CD4-positive, CD25-positive, alpha-beta regulatory T cell (primary cell): Measurements from ENCODE around the gene KIF6. TPM values are rescaled to one million over a fixed set of nuclear protein-coding genes. Genes with fewer than 3 reads are reported as not detected.

Experiments
- ATAC-seq, 2 donors: fragments of 150-1000 bp; cut with Tn5 transposase; one replicate each; pipeline ENCODE4 v1.10.0; 2021; ENCODE audit warnings: low read depth in 2 of 2, moderate number of reproducible peaks in 2 of 2, moderate library complexity in 1 of 2
- DNase-seq, 3 donors: peaks; one replicate each; pipeline versions ENCODE4 v3.0.0 to v3.0.0-alpha.2; 2012 to 2022; ENCODE audit warnings: mixed read lengths in 1 of 3
- H3K27ac ChIP-seq: one replicate; pipeline ENCODE4 v1.7.0; 2013; ENCODE audit warnings: mild to moderate bottlenecking, low read length; ENCODE audit not compliant: insufficient read depth, poor library complexity, severe bottlenecking
- H3K27me3 ChIP-seq: one replicate; pipeline ENCODE4 v1.7.0; 2013; ENCODE audit warnings: low read length; ENCODE audit not compliant: control insufficient read depth, insufficient read depth
- H3K36me3 ChIP-seq: one replicate; pipeline ENCODE4 v1.7.0; 2013; ENCODE audit warnings: mild to moderate bottlenecking, low read length, moderate library complexity; ENCODE audit not compliant: control insufficient read depth, insufficient read depth
- H3K4me1 ChIP-seq: 2 replicates; pipeline ENCODE4 v1.7.0; 2013; ENCODE audit warnings: mild to moderate bottlenecking, low read length; ENCODE audit not compliant: insufficient read depth, control insufficient read depth, poor library complexity, severe bottlenecking
- H3K4me3 ChIP-seq: one replicate; pipeline ENCODE4 v1.7.0; 2013; ENCODE audit warnings: low read depth, mild to moderate bottlenecking, low read length, moderate library complexity
- H3K9me3 ChIP-seq, 2 experiments: 1 replicate in 1 of 2; 2 replicates in 1 of 2; pipeline ENCODE4 v1.7.0; 2013; ENCODE audit warnings: low read length in 2 of 2, mild to moderate bottlenecking in 1 of 2, moderate library complexity in 1 of 2; ENCODE audit not compliant: control insufficient read depth in 2 of 2
- H3K27ac Mint-ChIP-seq, 3 donors: one replicate each; pipeline ENCODE4 v1.8.0; 2020 to 2022; ENCODE audit warnings: mild to moderate bottlenecking in 3 of 3, mixed read lengths in 3 of 3, moderate library complexity in 2 of 3
- H3K27me3 Mint-ChIP-seq: one replicate; pipeline ENCODE4 v1.8.0; 2022; ENCODE audit warnings: mild to moderate bottlenecking, mixed read lengths
- H3K36me3 Mint-ChIP-seq: one replicate; pipeline ENCODE4 v1.8.0; 2020; ENCODE audit warnings: mixed read lengths
- H3K4me1 Mint-ChIP-seq, 4 donors: one replicate each; pipeline ENCODE4 v1.8.0; 2020 to 2022; ENCODE audit warnings: mixed read lengths in 4 of 4, mild to moderate bottlenecking in 1 of 4
- H3K4me3 Mint-ChIP-seq, 4 donors: one replicate each; pipeline ENCODE4 v1.8.0; 2020 to 2022; ENCODE audit warnings: mild to moderate bottlenecking in 4 of 4, mixed read lengths in 4 of 4, moderate library complexity in 3 of 4
- H3K9me3 Mint-ChIP-seq, 7 donors: one replicate each; pipeline ENCODE4 v1.8.0; 2020 to 2022; ENCODE audit warnings: mixed read lengths in 7 of 7, mild to moderate bottlenecking in 3 of 7, moderate library complexity in 2 of 7
- polyA plus RNA-seq, 4 donors: library from polyadenylated mRNA; unstranded; fragments of 300-500 nt; fragmentation: Illumina TruSeq; gene quantifications; one replicate each; pipeline ENCODE4 v1.2.3, GENCODE V29; 2021
- total RNA-seq: library from RNA; stranded (reverse); gene quantifications from one replicate; pipeline ENCODE4 v1.2.3, GENCODE V29; 2022

Gene KIF6
- total and polyA plus RNA-seq, 5 donors from 2014 or later, result not detected

DNA sequence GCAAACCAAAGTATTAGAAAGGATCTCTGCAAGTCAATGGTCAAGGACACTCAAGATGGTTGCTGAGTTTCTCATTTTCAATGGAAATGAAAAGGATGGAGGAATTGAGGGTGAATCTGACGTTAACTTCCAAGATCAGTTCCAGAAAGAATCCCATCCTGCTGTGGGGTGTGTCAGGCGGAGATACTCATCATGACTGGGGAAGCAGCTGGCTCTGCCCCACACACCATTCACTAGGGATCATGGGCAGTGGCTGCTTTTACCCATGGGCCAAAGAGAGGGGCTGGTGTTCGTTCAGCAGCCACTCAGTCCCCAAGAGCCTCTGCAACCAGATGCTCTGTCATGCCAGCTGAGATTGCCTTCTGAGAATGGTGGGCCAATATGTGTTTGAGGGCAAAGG, 300.4 kb downstream of the KIF6 start:
- H3K4me1 Mint-ChIP-seq, result no peaks in the 10 kb centered on the region
- Histone ChIP-seq H3K4me1 (no peaks in the 10 kb centered on the region), H3K27ac (no peak overlapping the region), H3K4me3 (no peak overlapping the region), H3K27me3 (peaks cover 2% of the 10 kb centered on the region), H3K36me3 (no peaks in the 10 kb centered on the region), H3K9me3 (no peaks in the 10 kb centered on the region)
- no peaks in the 10 kb centered on the region for H3K9me3 Mint-ChIP-seq
- no peak overlapping the region for H3K27ac Mint-ChIP-seq
- no peak for ATAC-seq
- H3K4me3 Mint-ChIP-seq, result no peak overlapping the region
- H3K27me3 Mint-ChIP-seq, result peaks cover 4% of the 10 kb centered on the region
- H3K36me3 Mint-ChIP-seq, result no peaks in the 10 kb centered on the region
- no peak for DNase-seq

DNA sequence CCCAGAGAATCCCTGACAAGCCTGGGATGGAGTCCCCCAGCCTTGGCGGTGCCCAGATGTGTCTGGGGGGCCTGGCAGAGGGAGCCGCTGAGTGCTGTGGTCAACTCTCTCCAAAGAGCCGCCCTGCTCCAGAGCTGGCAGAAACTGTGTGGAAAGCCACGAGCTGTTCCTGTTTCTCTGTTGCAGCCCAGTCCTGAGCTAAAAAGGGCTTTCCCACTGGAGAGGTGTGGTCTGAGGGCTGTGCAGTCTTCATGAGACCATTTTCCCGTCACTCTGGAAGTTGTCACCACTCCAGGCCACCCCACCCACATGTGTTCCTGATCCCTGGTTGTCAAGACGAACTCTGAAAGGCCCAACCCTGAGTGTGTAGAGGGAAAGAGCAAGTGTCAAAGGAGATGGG, 303.0 kb downstream of the KIF6 start:
- Mint-ChIP-seq H3K9me3 (no peaks in the 10 kb centered on the region), H3K4me3 (no peak overlapping the region), H3K27ac (no peak overlapping the region), H3K27me3 (no peaks in the 10 kb centered on the region), H3K4me1 (no peaks in the 10 kb centered on the region), H3K36me3 (no peaks in the 10 kb centered on the region)
- no peaks in the 10 kb centered on the region for H3K4me1 ChIP-seq
- no peak overlapping the region for H3K27ac ChIP-seq
- H3K36me3 ChIP-seq, result no peaks in the 10 kb centered on the region
- ATAC-seq (no peak), DNase-seq (no peak)
- H3K27me3 ChIP-seq, result no peaks in the 10 kb centered on the region
- H3K9me3 ChIP-seq, result no peaks in the 10 kb centered on the region
- no peak overlapping the region for H3K4me3 ChIP-seq

DNA sequence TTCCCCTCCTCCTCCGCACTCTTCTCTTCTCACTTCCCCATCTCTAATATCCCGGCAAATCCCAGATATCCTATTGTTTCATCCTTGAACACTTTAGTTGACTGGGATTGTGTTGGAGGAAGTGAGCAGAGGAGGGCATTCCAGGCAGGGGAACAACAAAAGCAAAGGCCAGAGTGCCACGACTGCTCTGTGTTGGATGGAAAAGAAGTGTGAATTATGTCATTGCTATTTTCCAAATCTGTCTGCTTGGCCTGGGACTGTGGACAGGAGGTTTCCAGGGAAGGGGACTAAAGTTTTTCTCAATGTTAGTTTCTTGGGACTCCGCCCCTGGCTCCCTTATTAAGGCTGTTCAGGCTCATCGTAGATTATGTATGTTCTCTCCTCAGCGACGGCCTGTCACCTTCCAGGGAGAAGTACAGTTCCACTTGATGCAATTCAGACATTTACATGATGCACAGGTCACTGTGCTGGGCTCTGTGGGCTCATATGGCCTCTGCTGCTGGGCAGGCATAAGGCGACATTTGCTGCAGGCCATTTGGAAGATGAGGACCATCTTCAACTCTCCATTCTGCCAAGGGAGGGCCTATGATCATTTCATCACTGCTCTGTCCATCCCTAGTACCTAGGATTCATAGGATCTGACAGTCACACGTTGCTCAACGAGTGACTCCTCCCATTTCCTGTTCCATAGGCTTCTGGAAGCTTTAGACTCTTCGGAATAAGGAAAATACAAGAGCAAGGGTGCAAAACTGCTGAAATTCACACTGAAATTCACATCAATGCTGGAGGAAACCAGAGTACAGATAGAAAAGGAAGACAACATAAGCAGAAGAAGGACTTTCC, 303.6 kb downstream of the KIF6 start:
- H3K4me1 ChIP-seq, result no peaks in the 10 kb centered on the region
- H3K27ac Mint-ChIP-seq, result no peak overlapping the region
- no peak overlapping the region for H3K4me3 Mint-ChIP-seq
- H3K36me3 ChIP-seq, result no peaks in the 10 kb centered on the region
- no peaks in the 10 kb centered on the region for H3K9me3 ChIP-seq
- no peaks in the 10 kb centered on the region for H3K9me3 Mint-ChIP-seq
- no peaks in the 10 kb centered on the region for H3K27me3 ChIP-seq
- no peaks in the 10 kb centered on the region for H3K27me3 Mint-ChIP-seq
- no peaks in the 10 kb centered on the region for H3K4me1 Mint-ChIP-seq
- no peaks in the 10 kb centered on the region for H3K36me3 Mint-ChIP-seq
- DNase-seq (no peak), ATAC-seq (no peak)
- no peak overlapping the region for H3K4me3 ChIP-seq
- H3K27ac ChIP-seq, result no peak overlapping the region

DNA sequence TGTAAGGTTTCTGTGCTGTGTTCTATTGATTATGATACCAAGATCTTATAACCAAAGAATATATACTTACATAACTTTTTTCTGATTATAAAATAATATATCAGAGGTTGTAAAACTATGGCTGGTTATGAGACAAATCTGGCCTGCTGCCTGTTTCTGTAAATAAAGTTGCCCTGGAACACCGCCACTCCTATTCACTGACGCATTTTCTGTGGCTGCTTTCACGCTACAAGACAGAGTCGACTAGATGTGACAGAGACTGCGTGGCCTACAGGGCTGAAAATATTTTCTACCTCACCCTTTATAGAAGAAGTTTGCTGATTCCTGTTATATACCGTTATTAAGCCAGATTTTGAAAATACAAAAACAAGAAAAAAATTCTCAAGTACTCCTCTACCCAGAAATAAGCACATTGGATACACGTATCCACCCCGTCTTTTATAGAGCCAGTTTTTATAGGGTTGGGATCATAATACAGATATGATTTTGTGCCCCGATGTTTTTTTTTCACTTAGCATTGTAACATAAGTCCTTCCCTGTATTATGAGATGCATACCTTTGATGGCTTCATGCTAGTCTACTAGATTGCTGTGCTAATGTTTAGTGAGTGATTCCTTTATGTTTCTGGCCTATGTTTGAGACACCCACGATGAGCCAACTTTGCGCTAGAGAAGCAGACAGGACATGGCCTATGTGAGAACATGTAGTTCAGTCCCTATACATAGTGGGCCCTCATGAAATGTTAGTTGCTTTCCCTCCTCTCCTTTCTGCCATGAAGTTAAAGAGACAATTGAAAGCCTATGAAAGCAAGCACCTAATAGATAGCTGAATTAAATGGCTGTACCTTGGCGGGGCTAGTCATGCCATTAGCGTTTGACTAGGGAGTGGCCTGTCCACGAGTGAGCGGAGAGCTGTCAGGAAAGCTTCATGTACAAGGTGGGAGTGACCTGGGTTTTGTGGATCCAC, 304.6 kb downstream of the KIF6 start:
- Histone ChIP-seq H3K4me1 (no peaks in the 10 kb centered on the region), H3K9me3 (no peaks in the 10 kb centered on the region), H3K27me3 (no peaks in the 10 kb centered on the region), H3K27ac (no peak overlapping the region), H3K36me3 (no peaks in the 10 kb centered on the region), H3K4me3 (no peak overlapping the region)
- Mint-ChIP-seq H3K36me3 (no peaks in the 10 kb centered on the region), H3K4me3 (no peak overlapping the region), H3K27ac (no peak overlapping the region), H3K4me1 (no peaks in the 10 kb centered on the region), H3K9me3 (no peaks in the 10 kb centered on the region), H3K27me3 (no peaks in the 10 kb centered on the region)
- ATAC-seq (no peak), DNase-seq (no peak)

DNA sequence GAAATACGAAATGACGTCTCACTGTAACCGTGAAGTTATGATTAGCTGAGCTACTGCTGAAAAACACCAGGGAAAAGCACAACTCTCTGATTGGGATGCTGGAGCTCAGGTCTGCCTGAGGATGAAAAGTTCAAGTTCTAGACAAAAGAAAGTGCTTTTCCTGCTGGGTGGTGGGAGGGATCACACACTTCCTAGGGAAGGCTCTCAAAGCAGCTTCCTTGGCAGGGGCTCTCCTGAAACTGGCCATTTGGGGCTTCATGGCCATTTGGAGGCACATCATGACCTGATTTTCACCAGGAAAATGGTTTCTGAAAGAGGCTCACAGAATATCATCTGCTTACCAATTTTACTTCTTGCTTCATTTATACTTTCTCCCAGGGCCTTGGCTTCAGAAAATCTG, 305.6 kb downstream of the KIF6 start:
- Mint-ChIP-seq H3K36me3 (no peaks in the 10 kb centered on the region), H3K27ac (no peak overlapping the region), H3K4me1 (no peaks in the 10 kb centered on the region), H3K9me3 (no peaks in the 10 kb centered on the region), H3K27me3 (no peaks in the 10 kb centered on the region), H3K4me3 (no peak overlapping the region)
- H3K4me1 ChIP-seq, result no peaks in the 10 kb centered on the region
- H3K27ac ChIP-seq, result no peak overlapping the region
- DNase-seq (no peak), ATAC-seq (no peak)
- H3K36me3 ChIP-seq, result no peaks in the 10 kb centered on the region
- no peaks in the 10 kb centered on the region for H3K9me3 ChIP-seq
- H3K4me3 ChIP-seq, result no peak overlapping the region
- no peaks in the 10 kb centered on the region for H3K27me3 ChIP-seq

DNA sequence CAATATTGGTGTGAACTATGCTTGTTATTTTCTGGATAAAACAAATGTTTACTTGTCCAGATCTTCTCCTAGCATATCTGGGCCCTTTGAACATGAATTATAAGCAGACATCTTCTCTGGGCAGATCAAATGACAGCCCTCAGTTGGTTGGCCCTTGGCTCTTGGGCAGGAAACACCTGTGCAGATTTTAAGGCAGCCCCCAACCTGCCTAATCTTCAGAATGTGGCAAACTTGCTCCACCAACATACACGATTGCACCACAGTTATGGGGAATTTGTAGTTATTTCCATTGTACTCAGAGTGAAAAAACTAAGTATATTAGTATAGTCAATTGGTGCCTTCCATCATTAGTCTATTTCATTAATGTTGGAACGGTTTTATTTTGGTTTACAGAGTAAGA, 307.8 kb downstream of the KIF6 start:
- Mint-ChIP-seq H3K4me3 (no peak overlapping the region), H3K4me1 (no peaks in the 10 kb centered on the region), H3K9me3 (no peaks in the 10 kb centered on the region), H3K36me3 (no peaks in the 10 kb centered on the region), H3K27ac (no peak overlapping the region), H3K27me3 (no peaks in the 10 kb centered on the region)
- no peaks in the 10 kb centered on the region for H3K4me1 ChIP-seq
- no peaks in the 10 kb centered on the region for H3K9me3 ChIP-seq
- DNase-seq (no peak), ATAC-seq (no peak)
- no peaks in the 10 kb centered on the region for H3K27me3 ChIP-seq
- no peak overlapping the region for H3K27ac ChIP-seq
- no peak overlapping the region for H3K4me3 ChIP-seq
- H3K36me3 ChIP-seq, result no peaks in the 10 kb centered on the region

DNA sequence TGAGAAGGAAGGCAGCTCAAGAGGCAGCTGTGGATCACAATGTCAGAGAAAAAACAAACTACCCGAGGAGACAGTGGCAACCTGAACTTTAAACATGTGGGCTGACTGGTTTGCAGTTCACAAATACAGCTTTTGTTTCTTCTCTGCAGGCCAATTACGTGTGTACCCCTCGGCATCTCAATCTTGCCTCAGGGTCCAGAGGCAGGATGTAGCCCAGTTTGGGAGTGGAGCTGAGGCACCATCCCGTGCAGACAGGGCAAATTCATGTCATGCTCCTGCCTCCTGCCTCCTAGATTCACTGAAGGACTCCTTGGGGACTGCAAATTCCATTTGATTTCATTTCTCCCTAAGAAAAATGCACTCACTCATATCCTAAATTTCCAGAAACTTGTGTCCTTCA, 308.5 kb downstream of the KIF6 start:
- Histone ChIP-seq H3K4me1 (no peaks in the 10 kb centered on the region), H3K27me3 (no peaks in the 10 kb centered on the region), H3K9me3 (no peaks in the 10 kb centered on the region), H3K27ac (no peak overlapping the region), H3K4me3 (no peak overlapping the region), H3K36me3 (no peaks in the 10 kb centered on the region)
- H3K36me3 Mint-ChIP-seq, result no peaks in the 10 kb centered on the region
- no peaks in the 10 kb centered on the region for H3K9me3 Mint-ChIP-seq
- ATAC-seq (no peak), DNase-seq (no peak)
- H3K4me1 Mint-ChIP-seq, result no peaks in the 10 kb centered on the region
- no peak overlapping the region for H3K4me3 Mint-ChIP-seq
- peak overlapping the region in 1 of 3 donors; percentile 33 for H3K27ac Mint-ChIP-seq
- H3K27me3 Mint-ChIP-seq, result no peaks in the 10 kb centered on the region
